Stimulated activated naive CD8-positive, alpha-beta T cell treated with anti-CD3 and anti-CD28 coated beads, Interleukin-15, Interleukin-2, amounts not matched to agents 100 ng/mL and 50 ng/mL, for 24 hours (primary cell): ENCODE measurements around the gene QSOX2.

Experiments used
- H3K27ac Mint-ChIP-seq: one replicate; pipeline ENCODE4 v1.8.0; 2021; ENCODE audit warnings: mild to moderate bottlenecking, mixed read lengths
- H3K27me3 Mint-ChIP-seq: one replicate; pipeline ENCODE4 v1.8.0; 2021; ENCODE audit warnings: mixed read lengths
- H3K36me3 Mint-ChIP-seq: one replicate; pipeline ENCODE4 v1.8.0; 2021; ENCODE audit warnings: low read depth, mixed read lengths
- H3K4me1 Mint-ChIP-seq: one replicate; pipeline ENCODE4 v1.8.0; 2021; ENCODE audit warnings: low read depth, mixed read lengths
- H3K4me3 Mint-ChIP-seq: one replicate; pipeline ENCODE4 v1.8.0; 2021; ENCODE audit warnings: mild to moderate bottlenecking, mixed read lengths
- H3K9me3 Mint-ChIP-seq: one replicate; pipeline ENCODE4 v1.8.0; 2021; ENCODE audit warnings: mixed read lengths

QSOX2 gene

GRCh38 chr9:136204838-136205706 lies 40.5 kb downstream of the QSOX2 start, which contains the start of gene LHX3:
Gene LHX3 (minus strand): TSS chr9:136205128. CDS start chr9:136205012, 116 bp downstream.
- peaks cover 27% of the 10 kb centered on the region for H3K27me3 Mint-ChIP-seq
- no peak within 1 kb of the TSS for H3K4me3 Mint-ChIP-seq
- no peaks in the 10 kb centered on the region for H3K9me3 Mint-ChIP-seq
- H3K36me3 Mint-ChIP-seq = peaks cover 29% of the 10 kb centered on the region
- H3K27ac Mint-ChIP-seq = no peak within 1 kb of the TSS
- H3K4me1 Mint-ChIP-seq = no peaks in the 10 kb centered on the region

DNA sequence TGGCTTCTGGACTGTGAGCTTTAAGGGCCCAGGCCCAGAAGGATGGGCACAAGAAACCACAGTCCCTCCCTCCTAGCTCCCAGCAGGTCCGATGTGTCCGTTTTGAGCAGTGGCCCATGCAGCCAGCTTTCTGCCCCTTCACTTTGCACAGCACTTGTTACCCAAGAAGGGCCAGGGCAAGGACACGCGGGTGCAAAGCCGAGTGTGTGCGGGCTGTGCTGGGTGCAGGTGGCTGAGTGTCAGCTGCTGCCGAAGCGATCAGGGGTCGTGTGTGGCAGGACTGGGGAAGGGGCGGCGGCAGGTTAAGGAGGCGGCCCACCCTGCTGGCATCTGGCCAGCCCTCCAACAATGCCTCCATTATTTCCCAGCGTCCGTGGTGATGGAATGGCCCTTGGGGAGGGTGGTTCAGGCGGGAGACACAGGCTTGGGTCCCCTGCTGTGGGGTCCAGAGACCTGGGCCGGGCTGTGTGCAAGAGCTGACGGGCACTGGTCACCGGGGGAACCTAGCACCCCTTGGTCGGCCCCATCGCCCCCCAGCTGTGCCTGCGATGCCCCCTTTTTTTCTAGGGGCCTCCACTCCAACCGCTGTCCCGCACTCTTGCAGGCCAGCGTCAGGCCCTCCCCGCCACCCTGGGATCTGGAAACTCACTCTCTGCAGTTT lies 41.3 kb downstream of the QSOX2 start:
- H3K9me3 Mint-ChIP-seq = no peaks in the 10 kb centered on the region
- no peak overlapping the region for H3K27ac Mint-ChIP-seq
- peaks cover 27% of the 10 kb centered on the region for H3K36me3 Mint-ChIP-seq
- no peak overlapping the region for H3K4me3 Mint-ChIP-seq
- H3K27me3 Mint-ChIP-seq = peaks cover 32% of the 10 kb centered on the region
- no peaks in the 10 kb centered on the region for H3K4me1 Mint-ChIP-seq

- H3K4me3 Mint-ChIP-seq = no peak overlapping the region
- H3K36me3 Mint-ChIP-seq = peaks cover 22% of the 10 kb centered on the region
- H3K27me3 Mint-ChIP-seq = peaks cover 33% of the 10 kb centered on the region
- no peak overlapping the region for H3K27ac Mint-ChIP-seq
- no peaks in the 10 kb centered on the region for H3K9me3 Mint-ChIP-seq
- no peaks in the 10 kb centered on the region for H3K4me1 Mint-ChIP-seq
Measured at GRCh38 chr9:136203408-136204144, 42.0 kb downstream of the QSOX2 start.

- no peaks in the 10 kb centered on the region for H3K9me3 Mint-ChIP-seq
- no peak overlapping the region for H3K27ac Mint-ChIP-seq
- H3K4me3 Mint-ChIP-seq = no peak overlapping the region
- peaks cover 2% of the 10 kb centered on the region for H3K4me1 Mint-ChIP-seq
- peaks cover 37% of the 10 kb centered on the region for H3K27me3 Mint-ChIP-seq
- H3K36me3 Mint-ChIP-seq = peaks cover 17% of the 10 kb centered on the region
Measured at GRCh38 chr9:136202454-136203407, 42.9 kb downstream of the QSOX2 start.

DNA sequence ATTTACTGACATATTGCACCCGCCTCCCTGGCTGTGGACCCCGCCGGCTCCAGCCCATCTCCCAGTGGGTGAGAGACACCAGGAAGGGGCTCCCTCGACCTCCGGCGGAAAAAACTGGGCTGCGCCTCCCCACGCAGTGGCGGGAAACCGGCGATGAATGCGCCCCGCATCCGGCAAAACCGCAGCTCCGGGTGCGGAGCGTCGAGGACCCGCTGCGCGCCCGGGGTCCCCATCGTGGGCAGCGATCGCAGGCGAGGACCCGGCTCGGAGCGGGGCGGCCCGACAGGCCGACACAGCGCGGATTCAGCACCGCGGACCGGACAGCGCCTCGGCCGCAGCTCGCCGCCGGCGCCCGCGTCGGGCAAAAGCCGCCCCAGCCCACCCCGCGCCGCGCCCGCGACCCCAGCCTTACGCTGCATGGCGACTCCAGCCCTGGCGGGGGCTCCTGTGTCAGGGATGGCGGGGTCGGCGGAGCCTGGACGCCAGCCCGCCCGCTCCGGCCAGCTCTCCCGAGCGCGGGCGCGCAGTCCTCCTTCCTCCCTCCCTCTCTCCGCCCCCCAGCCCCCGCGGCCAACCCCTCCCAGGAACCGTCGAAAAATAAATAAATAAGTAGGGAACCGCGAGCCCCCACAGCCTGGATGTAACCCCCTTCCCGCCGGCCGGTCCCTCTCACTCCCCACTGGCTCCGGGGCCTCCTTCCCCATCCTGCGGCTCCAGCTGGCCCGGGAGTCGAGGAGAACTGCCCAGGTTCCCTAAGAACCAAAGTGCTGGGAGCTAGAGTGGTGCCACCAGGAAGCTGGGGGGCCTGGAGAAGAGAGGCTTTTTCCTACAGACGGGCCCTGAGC lies 43.8 kb downstream of the QSOX2 start:
- no peak overlapping the region for H3K4me3 Mint-ChIP-seq
- H3K27ac Mint-ChIP-seq = no peak overlapping the region
- peaks cover 10% of the 10 kb centered on the region for H3K36me3 Mint-ChIP-seq
- no peaks in the 10 kb centered on the region for H3K9me3 Mint-ChIP-seq
- H3K27me3 Mint-ChIP-seq = peaks cover 41% of the 10 kb centered on the region
- peaks cover 5% of the 10 kb centered on the region for H3K4me1 Mint-ChIP-seq

DNA sequence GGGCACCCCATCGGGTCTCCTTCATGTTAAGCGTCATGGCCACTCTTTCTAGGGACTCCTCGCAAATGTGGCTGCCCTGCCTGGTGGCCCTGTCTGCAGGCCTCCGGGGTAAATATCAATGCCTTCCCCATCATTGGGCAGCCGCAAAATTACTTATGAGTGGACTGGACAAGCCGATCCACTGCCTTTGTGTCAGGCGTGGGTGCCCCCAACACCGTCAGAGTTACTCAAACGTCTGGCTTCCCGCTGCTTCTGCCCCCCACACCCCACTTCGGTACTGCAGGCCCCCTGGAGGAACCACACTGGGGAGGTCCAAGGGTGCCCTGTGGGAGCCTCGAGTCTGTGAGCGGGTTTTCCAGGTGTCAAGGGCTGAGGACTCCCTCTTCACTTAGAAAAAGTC lies 44.4 kb downstream of the QSOX2 start:
- Mint-ChIP-seq H3K9me3 (no peaks in the 10 kb centered on the region), H3K4me1 (peaks cover 11% of the 10 kb centered on the region), H3K27me3 (peaks cover 47% of the 10 kb centered on the region), H3K27ac (no peak overlapping the region), H3K36me3 (peaks cover 3% of the 10 kb centered on the region), H3K4me3 (no peak overlapping the region)

- peaks cover 14% of the 10 kb centered on the region for H3K4me1 Mint-ChIP-seq
- peaks cover 50% of the 10 kb centered on the region for H3K27me3 Mint-ChIP-seq
- no peak overlapping the region for H3K27ac Mint-ChIP-seq
- no peaks in the 10 kb centered on the region for H3K9me3 Mint-ChIP-seq
- H3K36me3 Mint-ChIP-seq = no peaks in the 10 kb centered on the region
- H3K4me3 Mint-ChIP-seq = no peak overlapping the region
Measured at GRCh38 chr9:136200424-136200823, 45.2 kb downstream of the QSOX2 start.

GRCh38 chr9:136199391-136200288 lies 46.0 kb downstream of the QSOX2 start:
- Mint-ChIP-seq H3K27ac (no peak overlapping the region), H3K9me3 (no peaks in the 10 kb centered on the region), H3K4me1 (peaks cover 14% of the 10 kb centered on the region), H3K4me3 (no peak overlapping the region), H3K27me3 (peaks cover 53% of the 10 kb centered on the region), H3K36me3 (no peaks in the 10 kb centered on the region)

DNA sequence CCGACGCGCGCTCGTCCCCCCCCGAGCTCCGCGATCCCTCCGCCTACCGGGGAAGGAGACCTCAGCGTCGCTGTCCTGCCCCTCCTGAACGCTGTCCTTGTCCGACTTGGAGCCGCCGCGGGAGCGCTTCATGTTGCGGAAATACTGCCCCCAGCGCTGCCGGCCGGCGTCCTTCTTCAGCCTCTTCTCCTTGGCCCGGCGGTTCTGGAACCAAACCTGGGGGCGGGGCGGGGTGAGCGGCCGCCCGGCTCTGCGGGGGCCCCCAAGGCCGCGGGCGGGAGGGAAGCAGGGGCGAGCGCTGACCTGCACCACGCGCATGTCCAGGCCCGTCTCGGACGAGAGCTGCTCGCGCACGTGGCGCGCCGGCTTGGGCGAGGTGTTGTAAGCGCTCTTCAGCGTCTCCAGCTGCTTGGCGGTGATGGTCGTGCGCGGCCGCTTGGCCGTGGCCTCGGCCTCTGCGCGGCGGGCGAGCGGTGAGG lies 47.0 kb downstream of the QSOX2 start:
- H3K9me3 Mint-ChIP-seq = no peaks in the 10 kb centered on the region
- no peak overlapping the region for H3K27ac Mint-ChIP-seq
- peaks cover 14% of the 10 kb centered on the region for H3K4me1 Mint-ChIP-seq
- peaks cover 52% of the 10 kb centered on the region for H3K27me3 Mint-ChIP-seq
- no peak overlapping the region for H3K4me3 Mint-ChIP-seq
- no peaks in the 10 kb centered on the region for H3K36me3 Mint-ChIP-seq

- H3K9me3 Mint-ChIP-seq = no peaks in the 10 kb centered on the region
- no peak overlapping the region for H3K4me3 Mint-ChIP-seq
- H3K27ac Mint-ChIP-seq = no peak overlapping the region
- H3K36me3 Mint-ChIP-seq = no peaks in the 10 kb centered on the region
- peaks cover 14% of the 10 kb centered on the region for H3K4me1 Mint-ChIP-seq
- peaks cover 47% of the 10 kb centered on the region for H3K27me3 Mint-ChIP-seq
Measured at GRCh38 chr9:136197930-136198604, 47.5 kb downstream of the QSOX2 start.

GRCh38 chr9:136197084-136197875 lies 48.3 kb downstream of the QSOX2 start:
- Mint-ChIP-seq H3K4me3 (peak overlapping the region; percentile 18), H3K9me3 (no peaks in the 10 kb centered on the region), H3K36me3 (no peaks in the 10 kb centered on the region), H3K4me1 (peaks cover 14% of the 10 kb centered on the region), H3K27me3 (peaks cover 50% of the 10 kb centered on the region), H3K27ac (no peak overlapping the region)
